Hepatocyte (in vitro differentiated cells): Measurements from ENCODE around the gene IQCH.

ENCODE experiments used
- CTCF ChIP-seq: fragments of 200-600 bp; sonication (generic); IDR thresholded peaks from 2 replicates; pipeline ENCODE4 v1.5.1; 2016; ENCODE audit warnings: antibody characterized with exemption, mild to moderate bottlenecking; ENCODE audit not compliant: poor library complexity
- EZH2 ChIP-seq: fragments of 200-600 bp; sonication (generic); IDR thresholded peaks from 2 replicates; pipeline ENCODE4 v1.6.1; 2016; ENCODE audit warnings: antibody characterized with exemption, mild to moderate bottlenecking, borderline replicate concordance

DNA sequence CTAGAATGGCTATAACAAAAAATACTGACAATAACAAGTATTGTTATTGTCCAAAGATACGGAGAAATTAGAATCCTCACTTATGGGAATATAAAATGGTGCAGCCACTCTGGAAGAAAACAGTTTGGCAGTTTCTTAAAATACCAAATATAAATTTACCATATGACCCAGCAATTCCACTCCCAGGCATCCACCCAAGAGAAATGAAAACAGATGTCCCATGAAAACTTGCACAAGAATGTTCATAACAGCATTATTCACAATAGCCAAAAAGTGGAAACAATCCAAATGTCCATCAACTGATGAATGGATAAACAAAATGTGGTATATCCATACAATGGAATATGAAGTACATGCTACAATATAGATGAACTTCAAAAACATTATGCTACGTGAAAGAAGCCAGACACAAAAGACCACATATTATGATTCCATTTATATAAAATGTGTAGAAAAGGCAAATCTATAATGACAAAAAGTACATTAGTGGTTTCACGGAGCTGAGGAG is 9.6 kb upstream of the IQCH start:
- TF ChIP-seq CTCF = no peak
- TF ChIP-seq EZH2 = no peak
